HG03045 (cell line): ENCODE measurements around the gene IQCE.
"Not testable (repeated sequence)": the region's sequence is repeated elsewhere in the genome, so short reads cannot be mapped to it uniquely, and the experiment has no call there.

Source experiments
- ATAC-seq: cut with Tn5 transposase; IDR thresholded peaks from one replicate; pipeline ENCODE4 v1.9.1; 2021; ENCODE audit warnings: mild to moderate bottlenecking, moderate library complexity; ENCODE audit not compliant: unreplicated experiment

IQCE gene

DNA sequence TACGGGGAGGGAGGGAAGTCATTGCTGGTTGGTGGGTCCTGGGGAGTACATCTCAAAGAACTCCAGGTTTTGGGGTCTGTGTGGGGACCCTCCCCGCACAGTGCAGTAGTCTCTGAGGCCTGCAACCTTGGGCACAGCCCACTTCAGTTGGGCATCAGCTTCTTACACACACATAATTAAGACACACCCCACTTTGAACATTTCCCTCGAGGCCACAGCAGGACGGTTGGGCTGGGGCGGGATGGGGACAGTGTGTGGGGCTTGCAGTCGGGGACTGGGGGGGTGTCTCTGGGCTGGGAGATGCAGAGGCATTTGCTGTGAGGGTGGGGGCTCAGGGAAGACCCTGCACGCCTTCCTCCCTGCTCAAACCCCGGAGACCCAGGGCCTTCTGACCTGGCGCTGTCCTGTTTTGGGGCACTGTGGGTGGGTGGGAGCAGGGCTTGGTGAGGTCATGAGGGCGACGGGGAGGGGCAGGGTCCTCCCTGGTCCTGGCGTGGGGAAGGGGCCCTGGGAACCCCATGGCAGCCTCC, 38.0 kb upstream of the IQCE start:
- ATAC-seq, result no peak

- no peak for ATAC-seq
These were observed 37.4 kb upstream of the IQCE start for GRCh38 chr7:2521341-2521745.

DNA sequence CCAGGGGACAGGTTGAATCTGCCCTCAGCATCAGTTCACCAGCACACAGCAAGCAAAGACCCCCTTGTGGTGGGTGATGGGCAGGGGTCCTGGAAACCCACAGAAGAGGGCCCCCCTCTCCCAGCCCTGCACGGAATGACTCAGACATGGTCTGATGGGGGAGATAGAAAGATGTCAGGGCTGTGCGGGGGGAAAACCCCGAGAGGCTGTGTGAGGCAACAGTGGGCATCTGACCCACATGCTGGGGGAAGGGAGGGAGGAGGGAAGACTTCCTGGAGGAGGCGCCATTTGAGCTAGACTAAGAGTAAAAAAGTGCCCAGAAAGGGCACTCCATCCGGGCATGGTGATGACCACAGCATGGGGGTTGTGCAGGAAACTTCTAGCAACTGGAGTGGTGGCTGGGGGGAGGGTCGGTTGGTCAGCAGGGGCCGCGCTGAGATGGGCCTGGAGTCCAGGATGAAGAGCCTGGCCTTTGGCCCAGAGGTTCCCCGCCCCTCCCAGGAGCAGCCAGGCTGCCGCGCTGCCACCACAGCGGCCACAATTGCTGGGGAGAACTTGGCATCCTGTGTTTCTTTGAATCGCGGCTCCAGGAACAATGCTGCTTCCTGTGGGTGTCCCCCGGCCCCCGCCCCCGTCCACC, 36.7 kb upstream of the IQCE start:
- ATAC-seq, result no peak

- no peak for ATAC-seq
These were observed 35.9 kb upstream of the IQCE start for GRCh38 chr7:2522780-2523433.

GRCh38 chr7:2523461-2523936, 35.3 kb upstream of the IQCE start:
- ATAC-seq, result no peak

DNA sequence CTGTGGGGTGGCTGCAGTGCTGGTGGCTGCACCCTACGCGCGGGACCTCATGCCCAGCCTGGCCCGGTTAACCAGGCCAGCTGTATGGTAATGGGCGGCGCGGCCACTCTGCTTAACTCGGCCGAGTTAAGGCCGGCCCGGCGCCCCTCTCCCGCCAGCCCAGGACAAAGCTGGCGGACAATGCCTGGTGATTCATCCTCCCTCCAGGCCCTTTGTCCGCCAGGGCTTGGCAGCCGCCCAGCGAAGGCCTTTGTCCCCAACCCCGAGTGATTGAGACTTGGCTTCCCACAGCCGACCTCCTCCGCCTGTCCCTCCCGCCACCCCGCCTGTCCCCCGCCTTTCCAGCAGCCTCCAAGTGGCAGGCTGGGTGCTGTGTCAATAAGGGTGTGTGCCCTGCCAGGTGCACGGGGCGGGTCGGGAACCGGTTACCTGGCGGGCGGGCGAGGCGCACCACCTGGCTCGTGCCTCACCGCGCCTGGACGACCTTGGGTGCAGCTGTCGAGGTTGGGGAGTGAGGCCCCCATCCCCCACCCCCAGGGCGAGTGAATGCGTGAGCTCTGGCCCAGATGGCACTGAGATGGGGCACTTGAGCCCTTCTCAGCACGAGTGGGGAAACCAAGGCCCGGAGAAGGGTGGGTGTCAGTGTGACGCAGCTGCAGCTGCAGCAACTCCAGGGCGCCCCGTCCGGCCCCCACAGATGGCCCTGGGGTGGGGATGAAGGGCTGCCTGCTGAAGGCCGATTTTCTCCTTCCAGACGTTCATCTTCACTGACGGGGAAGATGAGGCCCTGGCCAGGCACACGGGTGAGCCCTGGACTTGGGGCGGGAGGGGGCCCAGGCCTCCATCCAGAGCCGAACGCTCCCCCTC, 34.6 kb upstream of the IQCE start:
- no peak for ATAC-seq

- no peak for ATAC-seq
These were observed 33.7 kb upstream of the IQCE start for GRCh38 chr7:2524808-2525657.

GRCh38 chr7:2525658-2526630, 32.8 kb upstream of the IQCE start:
- ATAC-seq, result no peak

DNA sequence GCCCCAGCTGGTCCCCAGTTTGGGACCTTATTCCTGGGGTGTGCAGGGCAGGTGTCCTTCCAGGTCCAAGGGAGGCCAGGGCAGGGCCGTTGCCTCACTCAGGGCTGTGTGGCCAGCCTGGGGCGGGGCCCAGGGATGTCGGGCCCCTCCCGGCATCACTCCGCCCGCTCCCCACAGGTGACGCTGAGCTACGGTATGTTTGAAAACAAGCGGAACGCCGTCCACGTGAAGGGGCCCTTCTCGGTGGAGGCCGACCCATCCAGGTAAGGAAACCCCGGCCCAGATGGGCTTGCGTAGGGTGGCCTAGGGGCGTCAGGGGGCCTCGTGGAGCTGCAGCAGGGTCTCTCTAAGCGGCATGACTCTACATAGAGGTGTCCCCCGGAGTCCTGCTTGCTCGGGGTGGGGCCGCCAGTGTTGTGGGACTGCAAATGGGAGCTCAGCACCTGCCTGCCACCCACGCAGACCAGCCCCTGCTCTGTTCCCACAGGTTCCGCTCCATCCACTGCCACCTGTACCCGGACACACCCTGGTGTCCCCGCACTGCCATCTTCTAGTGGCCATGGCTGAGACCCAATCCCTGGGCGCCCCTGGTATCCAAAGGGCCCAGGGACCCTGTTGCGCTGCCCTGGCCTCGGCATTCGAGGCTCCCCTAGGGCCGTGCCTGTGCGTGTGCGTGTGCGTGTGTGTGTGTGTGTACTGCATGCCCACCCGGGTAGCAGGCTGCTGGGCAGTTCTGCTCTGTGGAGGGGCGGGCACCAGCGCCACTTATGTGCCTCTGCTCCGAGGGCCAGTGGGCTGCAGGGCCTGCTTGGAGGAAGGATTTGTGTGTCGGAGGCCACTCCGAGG, 31.9 kb upstream of the IQCE start:
- no peak for ATAC-seq

- ATAC-seq, result no peak
These were observed 31.0 kb upstream of the IQCE start for GRCh38 chr7:2527505-2528467.

DNA sequence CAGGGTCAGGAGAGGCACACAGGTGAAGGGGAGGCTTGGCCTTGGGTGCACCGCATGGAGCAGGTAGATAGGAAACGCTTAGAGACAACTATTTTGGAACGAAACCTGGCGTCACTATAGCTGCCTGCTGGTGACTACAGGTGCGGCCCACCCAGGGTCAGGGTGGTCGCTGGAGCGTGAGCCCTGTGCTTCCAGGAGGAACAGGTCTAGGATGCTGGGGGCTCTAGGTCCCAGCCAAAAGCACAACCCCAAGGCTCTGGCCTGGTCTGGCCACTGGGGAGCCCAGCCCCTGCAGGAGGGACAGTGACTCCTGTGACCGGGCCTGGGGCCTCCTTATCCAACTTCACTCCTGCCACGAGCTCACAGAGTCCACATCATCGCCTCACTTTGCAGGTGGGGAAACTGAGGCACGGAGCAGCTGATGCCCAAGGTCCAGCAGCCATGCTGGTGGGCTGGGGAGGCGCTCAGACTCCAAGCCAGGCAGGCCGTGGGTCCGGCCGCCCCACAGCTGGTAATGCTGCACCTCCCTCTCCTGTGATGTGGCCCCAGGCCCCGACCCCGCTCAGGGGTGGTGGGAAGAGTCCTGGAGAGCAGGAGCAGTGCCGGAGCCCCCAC, 30.2 kb upstream of the IQCE start:
- no peak for ATAC-seq

GRCh38 chr7:2529161-2530070, 29.4 kb upstream of the IQCE start:
- ATAC-seq, result no peak

DNA sequence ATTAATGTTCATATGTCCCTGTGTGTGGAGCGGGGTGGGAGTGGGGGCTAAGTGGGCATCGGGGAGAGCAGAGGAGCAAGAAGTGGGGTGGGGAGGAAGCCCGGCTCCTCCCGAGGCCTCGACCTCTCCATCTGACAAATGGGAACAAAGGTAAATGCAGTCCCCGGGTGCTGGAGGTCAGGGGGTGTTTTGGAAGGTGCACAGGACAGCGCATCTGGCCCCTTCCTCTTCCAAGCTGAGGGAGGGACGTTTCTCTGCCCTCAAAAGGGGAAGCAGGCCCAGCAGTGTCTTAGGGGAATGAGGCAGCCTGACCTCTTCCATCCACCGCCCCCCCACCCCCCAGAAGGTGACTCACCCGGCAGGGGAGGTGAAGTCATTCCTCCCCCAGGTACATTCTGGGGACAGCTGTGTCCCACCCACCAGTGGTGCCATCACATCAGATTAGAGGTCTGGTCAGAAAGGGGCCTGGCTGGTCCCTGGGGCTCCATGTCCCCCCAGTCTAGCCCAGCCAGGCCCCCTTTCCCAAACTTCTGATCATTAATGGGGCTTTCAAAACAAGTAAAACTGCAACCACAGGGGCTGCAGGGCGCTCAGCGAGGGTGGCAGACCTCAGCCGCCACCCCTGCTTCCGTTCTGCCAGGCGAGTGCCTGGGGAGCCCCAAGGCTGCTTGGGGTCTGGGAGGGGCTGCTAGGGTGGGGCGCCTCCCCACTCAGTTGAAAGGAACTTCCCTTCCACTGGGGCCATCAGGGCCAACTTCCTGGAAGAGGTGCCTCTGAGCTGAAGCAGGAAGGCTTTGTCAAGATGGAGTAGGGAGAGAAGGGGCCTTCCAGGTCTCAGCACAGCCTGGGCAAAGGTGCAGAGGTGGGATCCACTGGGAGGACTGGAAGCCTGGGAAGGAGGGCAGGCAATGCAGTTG, 28.4 kb upstream of the IQCE start:
- no peak for ATAC-seq

- not testable (repeated sequence) for ATAC-seq
These were observed 27.6 kb upstream of the IQCE start for GRCh38 chr7:2530994-2531795.
